ENCODE data around the gene S100A10. TPM values are rescaled to one million over a fixed set of nuclear protein-coding genes. Genes with fewer than 3 reads are reported as not detected.
A peak's percentile ranks its signal among the peaks of the same experiment; 100 is the strongest.

S100A10 gene
- total RNA-seq, 1 experiment from 2014 or later, result 160 TPM

DNA sequence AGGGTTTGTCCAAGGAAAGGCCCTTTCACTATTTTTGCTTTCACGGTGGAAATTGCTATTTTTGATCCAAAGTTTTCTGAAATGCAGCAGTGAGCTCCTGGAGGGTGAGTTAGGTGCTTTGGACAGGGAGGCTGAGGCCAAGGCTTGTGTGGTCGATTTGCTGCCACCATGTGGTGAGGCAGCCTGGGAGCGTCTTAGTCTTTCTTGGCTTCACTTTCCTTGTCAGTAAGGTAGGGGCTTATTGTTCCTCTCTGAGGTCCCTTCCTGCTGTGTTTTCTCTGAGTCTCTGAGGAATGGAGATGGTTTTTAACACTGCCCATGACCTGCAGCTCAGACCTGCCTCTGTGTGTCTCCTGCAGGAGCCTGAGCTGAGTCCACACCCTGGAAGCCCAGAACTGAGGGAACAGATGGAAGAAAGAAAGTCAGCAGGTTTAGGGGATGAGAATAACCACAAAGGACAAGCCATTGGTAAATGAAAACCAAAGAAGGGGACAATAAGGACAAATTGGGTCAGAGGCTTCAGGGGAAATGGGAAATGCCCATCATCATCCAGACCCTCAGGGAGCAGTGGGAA, 20.1 kb upstream of the S100A10 start:
- Histone ChIP-seq H3K27me3 (ENCODE audit: insufficient read depth, low read length) (no peaks in the 10 kb centered on the region), H3K9me3 (ENCODE audit: control insufficient read depth, low read depth, low read length) (no peaks in the 10 kb centered on the region), H3T11ph (ENCODE audit: low read length) (no peak overlapping the region), H3K27ac (ENCODE audit: insufficient read length, low read depth, low read length) (no peak overlapping the region), H3K4me1 (ENCODE audit: insufficient read depth, low read length) (peaks cover 4% of the 10 kb centered on the region; the same call in 1 of the 2 replicates), H2AK5ac (ENCODE audit: insufficient read length, low read length) (no peak overlapping the region), H3K14ac (ENCODE audit: insufficient read depth, low read length) (no peak overlapping the region), H2AFZ (ENCODE audit: low read length) (no peak overlapping the region), H3K23ac (ENCODE audit: insufficient read length, low read depth, low read length) (no peak overlapping the region), H4K91ac (ENCODE audit: insufficient read length, low read depth, low read length) (no peak overlapping the region), H3K4me2 (ENCODE audit: insufficient read depth, insufficient read length, low read length) (no peak overlapping the region), H3K56ac (ENCODE audit: insufficient read length, low read depth, low read length) (no peak overlapping the region), H4K20me1 (ENCODE audit: control insufficient read depth, insufficient read depth, insufficient read length) (no peaks in the 10 kb centered on the region), H2BK5ac (ENCODE audit: insufficient read length, low read length) (no peak overlapping the region), H3K4ac (ENCODE audit: low read depth, low read length) (no peak overlapping the region), H2BK20ac (ENCODE audit: low read depth, low read length, poor library complexity, severe bottlenecking) (no peak overlapping the region), H2BK12ac (ENCODE audit: insufficient read length, low read depth, low read length) (no peak overlapping the region), H4K5ac (ENCODE audit: insufficient read length, low read depth, low read length) (no peak overlapping the region), H4K8ac (replicated peaks; ENCODE audit: insufficient read length, low read depth, low read length) (no peak overlapping the region), H2BK15ac (ENCODE audit: low read depth, low read length) (no peak overlapping the region), H3K9ac (ENCODE audit: extremely low read depth, insufficient read length, low read length) (no peak overlapping the region), H3K79me2 (ENCODE audit: insufficient read depth, low read length) (no peaks in the 10 kb centered on the region), H3K18ac (ENCODE audit: insufficient read length, low read depth, low read length) (no peak overlapping the region), H3K79me1 (ENCODE audit: insufficient read depth, low read depth, low read length, poor library complexity, severe bottlenecking) (no peaks in the 10 kb centered on the region), H3K23me2 (ENCODE audit: insufficient read length, low read depth, low read length, poor library complexity, severe bottlenecking) (no peaks in the 10 kb centered on the region), H2BK120ac (ENCODE audit: low read depth, low read length, poor library complexity, severe bottlenecking) (no peak overlapping the region)
- Mint-ChIP-seq H3K36me3 (ENCODE audit: insufficient read depth in 1 of 3, low read depth in 3 of 3) (no peaks in the 10 kb centered on the region), H3K27ac (no peak overlapping the region), H3K27me3 (ENCODE audit: low read depth) (peaks cover 5% of the 10 kb centered on the region; the same call in 1 of the 2 replicates), H3K9me3 (no peaks in the 10 kb centered on the region), H3K4me1 (peaks cover 15 to 25% of the 10 kb centered on the region in 2 experiments), H3K4me3 (no peak overlapping the region)
- peak; percentile 83 for DNase-seq
- no CpG with 5 or more reads among the region's 3 CpGs for WGBS (ENCODE audit: extremely low coverage, insufficient read length, low lambda C conversion rate)
- TF ChIP-seq, protein P1, sequence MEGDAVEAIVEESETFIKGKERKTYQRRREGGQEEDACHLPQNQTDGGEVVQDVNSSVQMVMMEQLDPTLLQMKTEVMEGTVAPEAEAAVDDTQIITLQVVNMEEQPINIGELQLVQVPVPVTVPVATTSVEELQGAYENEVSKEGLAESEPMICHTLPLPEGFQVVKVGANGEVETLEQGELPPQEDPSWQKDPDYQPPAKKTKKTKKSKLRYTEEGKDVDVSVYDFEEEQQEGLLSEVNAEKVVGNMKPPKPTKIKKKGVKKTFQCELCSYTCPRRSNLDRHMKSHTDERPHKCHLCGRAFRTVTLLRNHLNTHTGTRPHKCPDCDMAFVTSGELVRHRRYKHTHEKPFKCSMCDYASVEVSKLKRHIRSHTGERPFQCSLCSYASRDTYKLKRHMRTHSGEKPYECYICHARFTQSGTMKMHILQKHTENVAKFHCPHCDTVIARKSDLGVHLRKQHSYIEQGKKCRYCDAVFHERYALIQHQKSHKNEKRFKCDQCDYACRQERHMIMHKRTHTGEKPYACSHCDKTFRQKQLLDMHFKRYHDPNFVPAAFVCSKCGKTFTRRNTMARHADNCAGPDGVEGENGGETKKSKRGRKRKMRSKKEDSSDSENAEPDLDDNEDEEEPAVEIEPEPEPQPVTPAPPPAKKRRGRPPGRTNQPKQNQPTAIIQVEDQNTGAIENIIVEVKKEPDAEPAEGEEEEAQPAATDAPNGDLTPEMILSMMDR (conservative IDR thresholded peaks at IDR 0.05), result peak; percentile 81

Data from H9 (cell line).